Smooth muscle cell (in vitro differentiated cells): ENCODE measurements around the gene RGS13. TPM values are rescaled to one million over a fixed set of nuclear protein-coding genes. Genes with fewer than 3 reads are reported as not detected.

Experiments used
- DNase-seq: peaks from one replicate; lab custom pipeline; 2025; ENCODE audit not compliant: unreplicated experiment; lab: John Stamatoyannopoulos, UW
- H2AFZ ChIP-seq: fragments of 200-600 bp; sonication (generic); 2 replicates; pipeline ENCODE4 v1.6.0; 2016; ENCODE audit warnings: antibody characterized with exemption, low read depth, mild to moderate bottlenecking
- H3F3A ChIP-seq: fragments of 200-600 bp; sonication (generic); 2 replicates; pipeline ENCODE4 v1.6.0; 2017; ENCODE audit warnings: antibody characterized with exemption, low read depth
- H3K27ac ChIP-seq: fragments of 200-600 bp; sonication (generic); 2 replicates; pipeline ENCODE4 v1.5.1; 2016; ENCODE audit warnings: low read depth, mild to moderate bottlenecking
- H3K27me3 ChIP-seq: fragments of 200-600 bp; sonication (generic); 2 replicates; pipeline ENCODE4 v1.6.1; 2016; ENCODE audit warnings: low read depth, mild to moderate bottlenecking
- H3K36me3 ChIP-seq: fragments of 200-600 bp; sonication (generic); 2 replicates; pipeline ENCODE4 v1.5.1; 2016; ENCODE audit warnings: low read depth
- H3K4me1 ChIP-seq: fragments of 200-600 bp; sonication (generic); 2 replicates; pipeline ENCODE4 v1.5.1; 2016; ENCODE audit warnings: low read depth
- H3K4me2 ChIP-seq: fragments of 200-600 bp; sonication (generic); 2 replicates; pipeline ENCODE4 v1.6.0; 2016; ENCODE audit warnings: mild to moderate bottlenecking
- H3K4me3 ChIP-seq: fragments of 200-600 bp; sonication (generic); 2 replicates; pipeline ENCODE4 v1.5.1; 2016; ENCODE audit warnings: mild to moderate bottlenecking
- H3K79me2 ChIP-seq: fragments of 200-600 bp; sonication (generic); 2 replicates; pipeline ENCODE4 v1.6.0; 2016; ENCODE audit warnings: low read depth, mild to moderate bottlenecking
- H3K9ac ChIP-seq: fragments of 200-600 bp; sonication (generic); 2 replicates; pipeline ENCODE4 v1.6.0; 2016; ENCODE audit warnings: low read depth
- H3K9me3 ChIP-seq: fragments of 200-600 bp; sonication (generic); replicated peaks from 2 replicates; pipeline ENCODE4 v1.5.1; 2016; ENCODE audit warnings: low read depth
- H4K20me1 ChIP-seq: fragments of 200-600 bp; sonication (generic); 2 replicates; pipeline ENCODE4 v1.6.0; 2016; ENCODE audit warnings: low read depth
- CTCF ChIP-seq: fragments of 200-600 bp; sonication (generic); IDR thresholded peaks from 2 replicates; pipeline ENCODE4 v1.5.1; 2017; ENCODE audit warnings: borderline replicate concordance, mild to moderate bottlenecking, antibody characterized with exemption; ENCODE audit not compliant: insufficient read depth, poor library complexity, severe bottlenecking
- WGBS: methylation state at CpG from one replicate; pipeline ENCODE4 v1.1.7; 2016; ENCODE audit warnings: low lambda C conversion rate; 5-methylcytosine and 5-hydroxymethylcytosine counted together
- polyA plus RNA-seq: library from polyadenylated mRNA; unstranded; fragments of >200 nt; fragmentation: Nextera tagmentation; extraction: Ambion mirVana; gene quantifications from 2 replicates; pipeline ENCODE4 v1.2.1, GENCODE V29; 2016
- total RNA-seq: library from RNA; depleted of rRNA; stranded (reverse); fragments of >200 nt; gene quantifications from 2 replicates; pipeline ENCODE4 v1.2.3, GENCODE V29; 2014

The RGS13 gene
- total and polyA plus RNA-seq, 2 experiments from 2014 or later = 0.45 TPM; not detected in 1

GRCh38 chr1:192620071-192620635, 15.8 kb upstream of the RGS13 start:
- H3K9ac ChIP-seq = no peak overlapping the region
- no peak for TF ChIP-seq CTCF
- no peak overlapping the region for H2AFZ ChIP-seq
- no peak for DNase-seq
- H3K27me3 ChIP-seq = no peaks in the 10 kb centered on the region
- H3K4me3 ChIP-seq = no peak overlapping the region
- H3K4me2 ChIP-seq = no peak overlapping the region
- H3K4me1 ChIP-seq = no peaks in the 10 kb centered on the region
- H3K27ac ChIP-seq = no peak overlapping the region
- H3K36me3 ChIP-seq = no peaks in the 10 kb centered on the region
- H3K9me3 ChIP-seq = no peaks in the 10 kb centered on the region
- no peaks in the 10 kb centered on the region for H3K79me2 ChIP-seq
- H3F3A ChIP-seq = no peaks in the 10 kb centered on the region
- H4K20me1 ChIP-seq = no peaks in the 10 kb centered on the region

- H3K4me3 ChIP-seq = no peak overlapping the region
- H3K79me2 ChIP-seq = no peaks in the 10 kb centered on the region
- peaks cover 11% of the 10 kb centered on the region for H3F3A ChIP-seq
- no peak overlapping the region for H3K27ac ChIP-seq
- H3K4me1 ChIP-seq = peaks cover 13% of the 10 kb centered on the region
- no peaks in the 10 kb centered on the region for H3K27me3 ChIP-seq
- H3K36me3 ChIP-seq = no peaks in the 10 kb centered on the region
- H3K9me3 ChIP-seq = no peaks in the 10 kb centered on the region
- no peak for DNase-seq
- no peak overlapping the region for H3K9ac ChIP-seq
- TF ChIP-seq CTCF = no peak
- 54% methylated on average over 3 of the region's 3 CpGs for WGBS
- H4K20me1 ChIP-seq = no peaks in the 10 kb centered on the region
- no peak overlapping the region for H2AFZ ChIP-seq
- no peak overlapping the region for H3K4me2 ChIP-seq
Observed at GRCh38 chr1:192626366-192627179, 9.4 kb upstream of the RGS13 start.

GRCh38 chr1:192627901-192628300, 8.0 kb upstream of the RGS13 start:
- Histone ChIP-seq H3K79me2 (no peaks in the 10 kb centered on the region), H3K4me2 (no peak overlapping the region), H2AFZ (no peak overlapping the region), H3K4me1 (peaks cover 20% of the 10 kb centered on the region), H4K20me1 (no peaks in the 10 kb centered on the region), H3K27me3 (no peaks in the 10 kb centered on the region), H3K36me3 (no peaks in the 10 kb centered on the region), H3K9ac (no peak overlapping the region), H3K9me3 (no peaks in the 10 kb centered on the region), H3F3A (peaks cover 16% of the 10 kb centered on the region), H3K4me3 (no peak overlapping the region), H3K27ac (no peak overlapping the region)
- TF ChIP-seq CTCF = no peak
- WGBS = 89% methylated on average over 5 of the region's 5 CpGs
- no peak for DNase-seq
